ENCODE results near the gene JAG1.

The JAG1 gene

DNA sequence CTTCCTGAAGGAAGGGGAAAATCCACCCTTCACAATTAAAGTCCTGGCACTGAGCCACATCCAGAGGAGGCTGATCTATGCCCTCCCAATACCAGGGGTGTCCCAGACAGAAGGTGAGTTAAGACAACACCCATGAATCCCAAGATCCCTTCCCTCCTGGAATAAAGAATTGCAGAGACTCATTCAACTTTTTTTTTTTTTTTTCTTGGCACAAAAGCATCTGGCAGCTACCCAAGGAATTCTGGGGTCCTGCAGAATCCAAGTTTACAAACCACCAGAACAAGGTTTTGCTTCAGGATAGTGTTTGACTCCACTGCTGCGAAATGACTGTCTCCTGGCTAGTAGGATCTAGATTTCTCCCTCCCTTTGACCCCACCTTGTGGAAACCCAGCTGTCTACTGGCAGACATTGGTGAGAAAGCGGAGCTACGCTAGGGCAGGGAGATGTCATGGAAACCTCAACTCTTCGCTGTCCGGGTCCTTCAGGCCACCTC is 37.4 kb downstream of the JAG1 start:
- H3K27ac ChIP-seq, result no peak overlapping the region
- TF ChIP-seq, protein P1, sequence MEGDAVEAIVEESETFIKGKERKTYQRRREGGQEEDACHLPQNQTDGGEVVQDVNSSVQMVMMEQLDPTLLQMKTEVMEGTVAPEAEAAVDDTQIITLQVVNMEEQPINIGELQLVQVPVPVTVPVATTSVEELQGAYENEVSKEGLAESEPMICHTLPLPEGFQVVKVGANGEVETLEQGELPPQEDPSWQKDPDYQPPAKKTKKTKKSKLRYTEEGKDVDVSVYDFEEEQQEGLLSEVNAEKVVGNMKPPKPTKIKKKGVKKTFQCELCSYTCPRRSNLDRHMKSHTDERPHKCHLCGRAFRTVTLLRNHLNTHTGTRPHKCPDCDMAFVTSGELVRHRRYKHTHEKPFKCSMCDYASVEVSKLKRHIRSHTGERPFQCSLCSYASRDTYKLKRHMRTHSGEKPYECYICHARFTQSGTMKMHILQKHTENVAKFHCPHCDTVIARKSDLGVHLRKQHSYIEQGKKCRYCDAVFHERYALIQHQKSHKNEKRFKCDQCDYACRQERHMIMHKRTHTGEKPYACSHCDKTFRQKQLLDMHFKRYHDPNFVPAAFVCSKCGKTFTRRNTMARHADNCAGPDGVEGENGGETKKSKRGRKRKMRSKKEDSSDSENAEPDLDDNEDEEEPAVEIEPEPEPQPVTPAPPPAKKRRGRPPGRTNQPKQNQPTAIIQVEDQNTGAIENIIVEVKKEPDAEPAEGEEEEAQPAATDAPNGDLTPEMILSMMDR (conservative IDR thresholded peaks at IDR 0.05), result no peak

DNA sequence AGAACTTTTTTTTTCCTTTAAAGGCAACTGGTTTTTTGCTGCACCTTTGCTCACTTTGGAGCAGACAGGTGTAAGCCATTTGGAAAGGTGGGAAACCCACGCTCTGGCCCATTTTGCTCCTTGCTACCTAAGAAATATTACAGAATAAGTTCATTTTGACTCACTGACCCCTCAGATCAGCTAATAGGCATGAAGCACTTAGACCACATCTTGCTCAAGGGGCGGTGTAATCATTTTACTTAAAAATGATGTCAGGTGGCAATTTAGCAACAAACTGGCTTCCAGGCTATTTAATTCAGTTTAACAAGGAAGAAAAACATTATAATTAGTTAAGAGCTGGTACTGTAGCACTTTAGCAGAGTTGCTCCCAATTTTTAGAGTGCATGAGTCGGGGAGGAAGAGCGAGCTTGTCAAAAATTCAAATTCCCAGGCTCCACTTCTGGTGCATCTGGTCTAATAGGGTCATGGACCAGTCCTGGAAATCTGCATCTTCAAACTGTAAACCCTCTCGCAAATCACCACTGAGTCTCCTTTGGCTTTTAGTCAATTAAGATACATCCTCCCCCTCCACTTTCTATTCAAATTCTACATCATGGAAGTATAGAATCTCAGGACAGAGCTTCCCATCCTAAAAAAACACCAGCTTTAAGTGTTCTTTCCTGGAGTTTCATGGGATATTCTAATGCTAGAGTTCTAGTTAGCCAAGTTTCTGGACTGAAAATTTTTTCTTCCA is 38.2 kb downstream of the JAG1 start:
- H3K27ac ChIP-seq, result no peak overlapping the region
- TF ChIP-seq, protein P1 (conservative IDR thresholded peaks at IDR 0.05), result no peak

DNA sequence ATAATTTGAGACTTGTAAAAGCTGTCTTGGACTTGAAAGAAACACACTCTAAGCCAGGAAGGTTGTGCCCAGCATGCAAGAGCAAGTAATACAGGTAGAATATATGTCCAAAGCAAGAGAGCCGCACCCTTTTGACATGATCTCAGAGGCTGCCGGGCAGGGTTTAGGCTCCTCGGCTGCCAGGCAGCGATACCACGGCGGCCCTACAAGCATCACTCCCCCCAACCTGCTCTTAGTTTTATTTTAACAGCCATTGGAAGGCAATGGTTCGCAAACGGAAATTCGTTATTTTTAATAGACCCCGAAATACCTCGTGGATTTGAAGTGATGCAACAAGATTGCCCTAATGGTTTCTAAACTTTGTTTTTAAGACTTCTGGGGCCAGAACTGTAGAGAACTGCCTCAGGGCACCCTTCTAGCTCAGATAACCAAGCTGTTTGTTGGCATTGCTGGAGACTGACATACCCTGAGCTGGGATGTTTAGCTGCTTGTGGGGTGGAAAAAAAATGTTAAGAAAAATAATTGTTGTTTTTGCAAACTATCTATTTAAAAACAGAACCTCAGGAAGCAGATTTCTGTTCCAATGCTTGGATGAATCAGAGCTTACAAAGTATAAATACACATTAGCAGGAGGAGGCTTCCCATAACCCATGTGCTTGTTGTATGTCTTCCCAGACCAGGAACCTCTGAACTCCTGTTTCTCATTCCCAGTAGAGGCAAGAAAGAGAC is 39.0 kb downstream of the JAG1 start:
- H3K27ac ChIP-seq, result no peak overlapping the region
- TF ChIP-seq, protein P1 (conservative IDR thresholded peaks at IDR 0.05), result no peak

DNA sequence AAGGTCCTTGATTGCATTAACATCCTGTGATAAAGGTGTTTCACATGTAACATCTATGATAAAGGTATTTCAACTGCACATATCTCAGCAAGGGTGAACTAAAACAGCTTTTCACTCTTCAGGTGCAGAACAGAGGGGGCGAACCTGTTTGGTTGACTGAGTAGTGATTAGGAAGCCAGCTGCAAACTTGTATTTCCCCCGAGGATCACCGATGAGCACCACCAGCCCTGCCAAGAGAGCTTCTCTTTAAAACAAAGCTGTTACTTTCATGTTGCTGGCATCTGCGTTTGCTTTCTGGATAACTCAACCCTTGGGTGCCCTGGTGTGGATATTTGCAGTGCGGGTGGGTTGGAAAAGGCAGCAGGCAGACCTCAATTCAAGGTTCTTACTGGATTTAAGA is 39.6 kb downstream of the JAG1 start:
- H3K27ac ChIP-seq, result no peak overlapping the region
- TF ChIP-seq, protein P1 (conservative IDR thresholded peaks at IDR 0.05), result no peak

DNA sequence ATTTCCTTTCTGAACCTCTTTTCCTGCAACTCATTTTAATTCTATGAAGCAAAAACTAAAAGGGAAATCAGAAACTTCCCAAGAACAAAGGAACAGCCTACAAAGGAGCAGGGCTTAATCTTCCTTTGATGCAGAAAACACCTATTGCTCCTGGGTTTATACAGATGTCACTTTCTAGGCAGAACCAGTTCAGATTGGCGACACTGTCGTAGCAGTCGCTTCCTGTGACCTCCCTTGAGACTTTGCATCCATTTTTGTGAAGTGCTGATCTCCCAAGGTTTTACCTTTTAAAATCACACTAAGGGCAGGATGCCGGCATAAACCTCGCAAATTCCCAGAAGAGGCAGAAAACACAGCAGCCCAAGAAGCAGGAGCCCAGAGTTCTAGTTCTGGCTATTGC is 40.1 kb downstream of the JAG1 start:
- no peak overlapping the region for H3K27ac ChIP-seq
- TF ChIP-seq, protein P1 (conservative IDR thresholded peaks at IDR 0.05), result no peak

DNA sequence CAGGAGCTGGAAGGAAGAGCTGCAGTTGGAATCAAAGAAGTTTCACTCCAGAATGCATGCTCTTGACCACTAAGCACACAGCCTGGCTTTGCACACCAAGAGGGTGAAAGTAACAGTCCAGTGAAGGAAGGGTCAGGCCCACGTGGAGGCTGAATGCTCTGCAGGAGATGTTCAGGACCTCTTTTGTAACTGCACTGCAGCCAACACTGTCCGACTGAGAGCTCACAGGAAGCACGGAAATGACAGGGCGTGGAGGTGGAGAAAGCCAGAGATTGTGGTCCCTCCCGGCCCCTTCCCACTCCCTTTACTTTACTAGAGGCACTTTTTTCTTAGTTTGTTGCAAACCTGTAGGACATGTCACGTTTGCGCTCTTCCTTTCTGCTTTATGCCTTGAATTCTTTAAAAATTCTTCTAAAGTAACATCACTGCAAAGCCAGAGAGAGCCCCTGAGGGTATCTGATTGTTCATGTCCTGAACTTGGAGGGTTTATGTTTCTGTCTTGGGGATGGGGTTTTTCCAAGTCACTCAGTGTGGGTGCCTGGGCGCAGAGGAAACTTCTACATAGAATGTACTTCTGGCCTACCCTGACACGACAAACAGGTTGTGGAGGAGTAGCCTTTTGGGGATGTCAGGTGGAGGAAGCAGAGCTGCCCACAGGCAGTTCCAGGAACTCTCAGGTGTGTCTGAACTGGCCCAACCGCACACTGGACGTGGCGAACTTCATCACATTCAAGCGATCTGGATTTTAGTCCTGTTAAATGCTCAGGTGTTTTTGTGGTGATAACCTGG is 40.9 kb downstream of the JAG1 start:
- H3K27ac ChIP-seq, result no peak overlapping the region
- TF ChIP-seq, protein P1 (conservative IDR thresholded peaks at IDR 0.05), result no peak

DNA sequence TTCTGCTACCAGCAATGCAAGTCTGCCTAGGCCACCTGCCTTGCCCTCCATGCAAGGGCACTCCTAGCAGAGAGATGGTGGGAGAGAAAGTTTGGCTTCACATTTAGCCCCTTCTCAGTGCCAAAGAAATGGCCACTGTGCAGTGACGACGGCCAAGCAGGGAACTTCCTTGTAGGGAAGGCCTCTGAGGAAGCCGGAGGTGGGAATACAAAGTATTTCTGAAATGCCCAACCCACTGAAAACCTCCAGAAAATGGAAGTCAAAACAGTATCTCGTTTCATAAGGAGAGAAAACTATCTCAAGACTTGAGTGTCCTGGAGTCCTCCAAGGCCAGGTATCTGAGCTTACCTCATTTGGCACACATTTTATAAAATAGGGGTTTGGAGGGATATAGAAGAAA is 42.7 kb downstream of the JAG1 start:
- TF ChIP-seq, protein P1 (conservative IDR thresholded peaks at IDR 0.05), result no peak
- no peak overlapping the region for H3K27ac ChIP-seq
